G401 (cell line): Measurements from ENCODE around the gene NUP85. TPM values are rescaled to one million over a fixed set of nuclear protein-coding genes. Genes with fewer than 3 reads are reported as not detected.
"Not testable (repeated sequence)": the region's sequence is repeated elsewhere in the genome, so short reads cannot be mapped to it uniquely, and the experiment has no call there.

Experiments
- DNase-seq: peaks from one replicate; pipeline ENCODE4 v3.0.0-alpha.2; 2015; ENCODE audit warnings: low spot score
- in situ Hi-C: cut with HindIII; loops from 2 replicates; pipeline ENCODE4 v1.10.0; 2016; ENCODE audit warnings: low sequenced_read_pairs, mixed read lengths
- total RNA-seq: library from RNA; depleted of rRNA; stranded (reverse); fragments of >200 nt; shearing (Covaris generic); gene quantifications from 2 replicates; pipeline ENCODE4 v1.2.3, GENCODE V29; 2014

The NUP85 gene
- total RNA-seq, 1 experiment from 2014 or later = 86.3 TPM

- no peak for DNase-seq
- in situ Hi-C loops = no loop called here
Measured at GRCh38 chr17:75194879-75195278, 10.6 kb upstream of the NUP85 start.

- in situ Hi-C loops = no loop called here
- no peak for DNase-seq
Measured at GRCh38 chr17:75199886-75200618, 5.4 kb upstream of the NUP85 start.

- DNase-seq = no peak
- in situ Hi-C loops = no loop called here
Measured at GRCh38 chr17:75205793-75206163, 299 bp downstream of the NUP85 start.

- DNase-seq, in situ Hi-C loops: not testable (repeated sequence)
Measured at GRCh38 chr17:75207050-75207407, 1.6 kb downstream of the NUP85 start.

GRCh38 chr17:75207760-75208159, 2.3 kb downstream of the NUP85 start:
- in situ Hi-C loops = no loop called here
- no peak for DNase-seq

- in situ Hi-C loops = no loop called here
- DNase-seq = no peak
Measured at GRCh38 chr17:75208161-75208560, 2.7 kb downstream of the NUP85 start.

GRCh38 chr17:75209061-75209460, 3.6 kb downstream of the NUP85 start:
- peak; percentile 87 for DNase-seq
- in situ Hi-C loops = no loop called here

- DNase-seq = no peak
- in situ Hi-C loops = no loop called here
Measured at GRCh38 chr17:75218131-75218530, 12.7 kb downstream of the NUP85 start.

- in situ Hi-C loops = no loop called here
- DNase-seq = no peak
Measured at GRCh38 chr17:75219815-75220214, 14.3 kb downstream of the NUP85 start.

- in situ Hi-C loops = no loop called here
- no peak for DNase-seq
Measured at GRCh38 chr17:75225016-75225415, 19.5 kb downstream of the NUP85 start.

GRCh38 chr17:75227729-75228128, 22.2 kb downstream of the NUP85 start:
- DNase-seq = no peak
- in situ Hi-C loops = no loop called here

GRCh38 chr17:75228305-75228704, 22.8 kb downstream of the NUP85 start:
- DNase-seq = no peak
- in situ Hi-C loops = no loop called here

- in situ Hi-C loops = no loop called here
- DNase-seq = no peak
Measured at GRCh38 chr17:75228847-75229246, 23.4 kb downstream of the NUP85 start.

- DNase-seq = no peak
- in situ Hi-C loops = no loop called here
Measured at GRCh38 chr17:75231071-75231470, 25.6 kb downstream of the NUP85 start.

- peak; percentile 94 for DNase-seq
- in situ Hi-C loops = no loop called here
Measured at GRCh38 chr17:75231741-75232464, 26.4 kb downstream of the NUP85 start.

- in situ Hi-C loops = no loop called here
- no peak for DNase-seq
Measured at GRCh38 chr17:75232786-75233185, 27.3 kb downstream of the NUP85 start.

- in situ Hi-C loops = no loop called here
- DNase-seq = peak; percentile 97
Measured at GRCh38 chr17:75237100-75238014, 31.9 kb downstream of the NUP85 start.

GRCh38 chr17:75238020-75238580, 32.6 kb downstream of the NUP85 start:
- in situ Hi-C loops = no loop called here
- no peak for DNase-seq

GRCh38 chr17:75238684-75239191, 33.3 kb downstream of the NUP85 start:
- in situ Hi-C loops = no loop called here
- DNase-seq = peak; percentile 90
